Smooth muscle cell of the pulmonary artery (primary cell): ENCODE data around the gene SYT3. TPM values are rescaled to one million over a fixed set of nuclear protein-coding genes. Genes with fewer than 3 reads are reported as not detected.

Source experiments
- total RNA-seq: library from RNA; depleted of rRNA; stranded (reverse); fragments of >200 nt; gene quantifications from 2 replicates; pipeline ENCODE4 v1.2.3, GENCODE V29; 2014

Gene SYT3
- total RNA-seq: 0.20 TPM in 2 replicates

DNA sequence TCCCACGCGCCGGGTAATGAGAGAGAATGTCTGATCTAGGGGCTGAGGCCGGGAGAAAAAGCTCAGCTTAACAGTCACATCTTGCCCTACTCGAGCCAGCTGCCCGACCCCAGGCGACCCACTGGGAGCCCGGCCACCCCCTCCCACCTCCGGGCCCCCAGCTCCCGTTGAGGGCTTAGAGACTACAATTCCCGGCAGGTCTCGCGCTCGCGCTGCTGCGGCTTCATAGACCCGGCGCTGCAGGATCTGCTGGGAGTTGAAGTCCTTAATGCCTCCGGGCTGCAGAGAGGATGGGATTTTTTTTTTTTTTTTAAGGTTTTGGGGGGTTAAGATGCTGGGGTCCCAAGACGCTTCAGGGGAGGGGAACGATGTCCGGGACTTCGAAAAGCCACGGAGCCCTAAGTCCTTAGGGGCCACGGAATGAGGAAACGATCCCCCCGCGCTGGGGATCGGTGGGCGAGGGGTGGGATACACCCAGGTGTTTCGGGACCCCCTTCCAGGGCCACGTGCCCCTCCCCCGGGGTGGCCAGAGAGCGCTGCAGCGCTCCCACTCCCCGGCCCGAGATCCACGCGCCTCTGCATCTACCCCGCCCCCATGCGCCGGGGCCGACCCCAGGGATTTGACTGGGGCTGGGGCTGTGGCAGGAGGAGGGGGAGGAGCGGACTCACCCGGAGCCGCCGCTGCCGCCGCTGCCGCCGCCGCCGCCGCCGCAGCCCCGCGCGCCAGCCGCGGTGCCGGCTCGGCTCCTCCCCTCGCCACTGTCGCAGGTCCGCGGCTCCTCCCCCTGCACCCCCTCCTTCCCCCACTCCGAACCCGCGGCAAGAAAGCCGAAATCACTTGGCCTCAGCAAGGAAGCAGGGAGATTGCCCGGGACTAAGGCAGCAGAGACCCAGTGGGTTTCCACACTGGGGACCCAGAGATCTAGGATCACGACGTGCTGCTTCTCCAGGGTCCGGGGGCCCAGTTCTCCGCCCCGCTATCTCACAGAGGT lies at the start of gene SYT3:
Gene SYT3 (minus strand): TSS at position 761 of the 992 bp plus-strand sequence. CDS start 2,470 bp downstream, outside the sequence.

GRCh38 chr19:50649433-50650391 lies 10.0 kb upstream of the SYT3 start, which contains the start of gene C19orf81:
C19orf81 (plus strand) TSS chr19:50649445; CDS start chr19:50649445, 0 bp downstream.

Other genes with a start within 250 kb of the SYT3 start
- not detected in 2 replicates for gene SPIB, start 220.9 kb downstream of the SYT3 start, total RNA-seq
- gene MYBPC2, start 207.0 kb downstream of the SYT3 start, total RNA-seq: not detected in 2 replicates
- gene EMC10, start 163.4 kb downstream of the SYT3 start, total RNA-seq: 84.3 and 87.3 TPM in 2 replicates
- 0.23 and 0.39 TPM in 2 replicates for gene GARIN5A, start 163.0 kb downstream of the SYT3 start, total RNA-seq
- gene JOSD2, start 128.7 kb downstream of the SYT3 start, total RNA-seq: 35.9 and 37.4 TPM in 2 replicates
- gene ASPDH, start 126.0 kb downstream of the SYT3 start, total RNA-seq: not detected in 2 replicates
- 0.26 and 1.2 TPM in 2 replicates for gene LRRC4B, start 71.4 kb downstream of the SYT3 start, total RNA-seq
- not detected in 2 replicates for gene C19orf81, start 9.6 kb upstream of the SYT3 start, total RNA-seq
- gene SHANK1, start 79.9 kb upstream of the SYT3 start, total RNA-seq: 5.8 and 6.4 TPM in 2 replicates
- gene CLEC11A, start 83.5 kb upstream of the SYT3 start, total RNA-seq: 69.0 and 84.0 TPM in 2 replicates
- not detected in 2 replicates for gene GPR32, start 130.6 kb upstream of the SYT3 start, total RNA-seq
- gene ACP4, start 150.5 kb upstream of the SYT3 start, total RNA-seq: not detected in 2 replicates
- not detected in 2 replicates for gene KLK1, start 183.9 kb upstream of the SYT3 start, total RNA-seq
- gene KLK15, start 193.7 kb upstream of the SYT3 start, total RNA-seq: not detected in 2 replicates
- gene KLK3, start 215.0 kb upstream of the SYT3 start, total RNA-seq: not detected in 2 replicates
- gene KLK2, start 233.6 kb upstream of the SYT3 start, total RNA-seq: not detected in 2 replicates